NCI-H1436 treated with DMSO at 0.1 percent for 48 hours (cell line): Measurements from ENCODE around the gene GFAP.
A peak's percentile ranks its signal among the peaks of the same experiment; 100 is the strongest.

Experiments used
- DNase-seq: peaks from one replicate; lab custom pipeline; 2025; lab: John Stamatoyannopoulos, UW

The GFAP gene

GRCh38 chr17:44899074-44899782 lies 16.1 kb downstream of the GFAP start, which contains the start of gene EFTUD2:
TSS of gene EFTUD2 (minus strand) at chr17:44899445. CDS start at chr17:44894521, 4,924 bp downstream.
- DNase-seq: peak; percentile 58

- DNase-seq: no peak
Measured at GRCh38 chr17:44898768-44899073, 16.6 kb downstream of the GFAP start.

GRCh38 chr17:44894642-44895041 lies 20.7 kb downstream of the GFAP start:
- no peak for DNase-seq

GRCh38 chr17:44892250-44892649 lies 23.1 kb downstream of the GFAP start:
- no peak for DNase-seq

- DNase-seq: no peak
Measured at GRCh38 chr17:44889003-44889402, 26.3 kb downstream of the GFAP start.

GRCh38 chr17:44887971-44888954 lies 27.0 kb downstream of the GFAP start:
- no peak for DNase-seq

GRCh38 chr17:44887016-44887415 lies 28.3 kb downstream of the GFAP start:
- no peak for DNase-seq

- DNase-seq: no peak
Measured at GRCh38 chr17:44884941-44885340, 30.4 kb downstream of the GFAP start.

- no peak for DNase-seq
Measured at GRCh38 chr17:44881145-44881544, 34.2 kb downstream of the GFAP start.

GRCh38 chr17:44880062-44880461 lies 35.2 kb downstream of the GFAP start:
- DNase-seq: no peak

GRCh38 chr17:44879376-44879775 lies 35.9 kb downstream of the GFAP start:
- DNase-seq: no peak

GRCh38 chr17:44878627-44879221 lies 36.6 kb downstream of the GFAP start:
- DNase-seq: no peak

GRCh38 chr17:44877121-44877520 lies 38.2 kb downstream of the GFAP start:
- DNase-seq: no peak

- DNase-seq: no peak
Measured at GRCh38 chr17:44875761-44876160, 39.5 kb downstream of the GFAP start.

GRCh38 chr17:44872131-44872768 lies 43.0 kb downstream of the GFAP start:
- DNase-seq: no peak

- no peak for DNase-seq
Measured at GRCh38 chr17:44871556-44871955, 43.7 kb downstream of the GFAP start.

- no peak for DNase-seq
Measured at GRCh38 chr17:44867841-44868240, 47.5 kb downstream of the GFAP start.

- no peak for DNase-seq
Measured at GRCh38 chr17:44865931-44866330, 49.4 kb downstream of the GFAP start.

- peak; percentile 31 for DNase-seq
Measured at GRCh38 chr17:44865231-44865660, 50.1 kb downstream of the GFAP start.

- DNase-seq: no peak
Measured at GRCh38 chr17:44864831-44865230, 50.5 kb downstream of the GFAP start.

GRCh38 chr17:44863061-44863918 lies 52.0 kb downstream of the GFAP start:
- DNase-seq: no peak
